Ramos (cell line): ENCODE results near the gene PDCD1LG2.
"Not testable (repeated sequence)": the region's sequence is repeated elsewhere in the genome, so short reads cannot be mapped to it uniquely, and the experiment has no call there.

Experiments used
- in situ Hi-C: fragments of 300-500 bp; cut with MboI; formaldehyde crosslinking; loops from one replicate; pipeline ENCODE4 v1.14.3; 2022; ENCODE audit warnings: low sequenced_read_pairs; ENCODE audit not compliant: unreplicated experiment

Gene PDCD1LG2

GRCh38 chr9:5510360-5510931 is at the start of gene PDCD1LG2:
Gene PDCD1LG2 (plus strand): TSS chr9:5510531. CDS start chr9:5522547, 12,016 bp downstream.
- in situ Hi-C loops = no loop called here

DNA sequence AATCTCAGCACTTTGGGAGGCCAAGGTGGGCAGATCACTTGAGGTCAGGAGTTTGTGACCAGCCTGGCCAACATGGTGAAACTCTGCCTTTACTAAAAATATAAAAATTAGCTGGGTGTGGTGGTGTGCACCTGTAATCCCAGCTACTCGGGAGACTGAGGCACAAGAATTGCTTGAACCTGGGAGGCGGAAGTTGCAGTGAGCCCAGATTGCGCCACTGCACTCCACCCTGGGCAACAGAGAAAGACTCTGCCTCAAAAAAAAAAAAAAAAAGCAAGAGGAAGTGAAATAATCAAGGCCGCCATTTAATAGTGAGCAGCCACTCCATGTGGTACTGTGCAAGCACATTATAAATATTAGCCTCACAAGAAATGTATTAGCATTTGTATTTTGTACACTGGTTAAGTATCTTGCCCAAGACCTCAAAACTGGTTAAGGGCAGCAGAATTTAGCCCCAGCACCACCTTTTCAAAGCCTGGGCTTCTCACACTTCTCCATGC is 45.5 kb upstream of the PDCD1LG2 start:
- in situ Hi-C loops = not testable (repeated sequence)

DNA sequence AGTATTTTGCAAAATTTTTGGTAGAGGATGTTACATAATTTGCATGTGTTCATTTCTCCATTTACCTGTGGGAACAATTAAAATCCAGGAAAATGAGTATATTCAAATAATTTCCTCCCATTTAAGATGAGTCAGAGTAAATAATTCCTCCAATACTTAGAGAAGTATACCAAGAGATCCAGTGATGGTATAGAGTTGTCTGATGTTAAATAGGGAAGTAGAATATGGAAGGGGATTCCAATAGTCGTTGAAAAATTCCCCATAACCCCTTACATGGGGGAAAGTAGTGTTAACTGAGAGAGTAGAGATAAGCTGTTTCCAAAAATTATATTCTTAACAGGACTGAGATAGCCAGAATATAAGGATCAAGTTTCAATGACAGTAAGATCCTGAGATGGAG is 44.3 kb upstream of the PDCD1LG2 start:
- in situ Hi-C loops = no loop called here

- in situ Hi-C loops = no loop called here
Measured at GRCh38 chr9:5466766-5467165, 43.6 kb upstream of the PDCD1LG2 start.

GRCh38 chr9:5468850-5469249 is 41.5 kb upstream of the PDCD1LG2 start:
- in situ Hi-C loops = no loop called here

DNA sequence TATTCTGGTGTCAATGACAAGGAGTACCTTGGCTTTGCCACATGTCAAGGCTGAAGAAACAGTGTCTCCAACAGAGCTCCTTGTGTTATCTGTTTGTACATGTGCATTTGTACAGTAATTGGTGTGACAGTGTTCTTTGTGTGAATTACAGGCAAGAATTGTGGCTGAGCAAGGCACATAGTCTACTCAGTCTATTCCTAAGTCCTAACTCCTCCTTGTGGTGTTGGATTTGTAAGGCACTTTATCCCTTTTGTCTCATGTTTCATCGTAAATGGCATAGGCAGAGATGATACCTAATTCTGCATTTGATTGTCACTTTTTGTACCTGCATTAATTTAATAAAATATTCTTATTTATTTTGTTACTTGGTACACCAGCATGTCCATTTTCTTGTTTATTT is 40.2 kb upstream of the PDCD1LG2 start:
- in situ Hi-C loops = no loop called here

DNA sequence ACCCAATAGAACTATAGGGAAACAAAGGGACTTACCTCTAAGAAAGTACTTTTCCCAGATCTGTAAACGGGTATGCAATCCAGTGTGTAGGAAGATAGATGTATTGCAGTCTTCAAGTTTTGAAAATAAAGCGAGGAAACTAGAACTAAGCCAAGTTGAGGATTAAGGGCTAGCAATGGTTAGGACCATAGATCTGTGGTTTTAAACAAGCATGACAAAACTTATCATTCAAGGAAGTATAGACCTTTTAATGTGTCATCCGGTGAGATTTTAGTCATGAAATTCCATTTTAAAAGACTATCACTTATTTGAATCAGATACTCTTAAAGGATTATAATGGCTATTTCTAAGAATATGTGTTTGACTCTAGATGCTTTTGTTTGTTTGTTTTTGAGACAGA is 39.5 kb upstream of the PDCD1LG2 start:
- in situ Hi-C loops = no loop called here

GRCh38 chr9:5475611-5476010 is 34.7 kb upstream of the PDCD1LG2 start:
- in situ Hi-C loops = not testable (repeated sequence)

DNA sequence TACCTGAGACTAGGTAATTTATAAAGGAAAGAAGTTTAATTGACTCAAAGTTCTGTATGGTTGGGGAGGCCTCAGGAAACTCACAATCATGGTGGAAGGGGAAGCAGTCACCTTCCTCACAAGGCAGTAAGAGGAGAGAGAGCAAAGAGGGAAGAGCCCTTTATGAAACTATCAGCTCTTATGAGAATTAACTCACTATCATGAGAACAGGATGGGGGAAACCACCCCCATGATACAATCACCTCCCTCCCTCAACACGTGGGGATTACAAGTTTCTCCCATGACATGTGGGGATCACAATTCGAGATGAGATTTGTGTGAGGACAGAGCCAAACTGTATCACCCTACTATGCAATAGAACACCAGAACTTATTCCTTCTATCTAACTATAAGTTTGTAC is 32.1 kb upstream of the PDCD1LG2 start:
- in situ Hi-C loops = no loop called here

DNA sequence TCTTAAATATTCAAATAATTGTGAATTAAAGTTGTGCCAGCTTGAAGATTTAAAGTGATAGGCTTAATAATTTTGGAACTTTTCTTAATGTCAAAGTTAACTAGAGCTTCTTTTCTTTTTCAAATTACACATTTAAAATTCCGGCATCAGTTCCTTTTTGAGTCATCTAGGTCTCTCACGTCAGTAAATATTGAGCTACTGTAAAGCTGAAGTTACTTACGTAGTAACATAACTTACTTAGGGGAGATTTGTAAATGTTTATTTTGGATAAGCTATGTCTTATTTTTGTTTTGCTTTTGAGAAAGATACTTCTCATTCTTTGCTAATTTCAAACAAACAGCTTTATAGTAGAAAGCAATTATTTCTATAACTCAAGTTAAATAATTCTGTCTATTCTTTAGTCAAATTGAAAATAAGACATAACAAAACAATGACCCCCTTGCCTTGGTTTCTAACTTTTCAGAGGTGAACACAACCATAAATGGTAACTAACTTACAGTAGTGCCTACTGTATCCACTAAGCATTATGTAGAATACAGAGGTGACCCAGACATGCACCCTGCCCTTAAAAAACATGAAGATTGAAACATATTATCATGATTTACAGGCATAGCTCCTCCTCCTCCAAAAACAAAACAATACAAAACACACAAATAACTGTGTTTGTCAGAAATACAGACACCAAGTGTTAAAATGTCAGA is 30.2 kb upstream of the PDCD1LG2 start:
- in situ Hi-C loops = no loop called here

DNA sequence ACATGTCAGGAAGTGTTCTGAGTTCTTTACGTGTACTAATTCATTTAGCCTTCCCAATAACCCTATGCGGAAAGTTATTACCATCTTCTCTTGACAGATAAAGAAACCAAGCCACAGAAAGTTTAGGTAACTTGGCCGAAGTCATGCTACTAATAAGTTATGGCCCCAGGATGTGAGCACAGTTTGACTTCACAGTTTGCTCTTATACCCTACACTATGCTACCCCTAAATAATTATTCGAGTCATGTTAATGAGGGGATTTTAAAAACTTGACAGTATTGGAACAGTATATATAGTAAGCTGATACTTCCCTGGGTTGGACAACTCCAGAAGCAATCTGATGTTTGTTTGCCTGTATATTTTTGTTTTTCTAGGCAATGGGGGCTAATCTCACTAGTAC is 29.4 kb upstream of the PDCD1LG2 start:
- in situ Hi-C loops = no loop called here

- in situ Hi-C loops = no loop called here
Measured at GRCh38 chr9:5481322-5482040, 28.9 kb upstream of the PDCD1LG2 start.

- in situ Hi-C loops = no loop called here
Measured at GRCh38 chr9:5482194-5482593, 28.1 kb upstream of the PDCD1LG2 start.

- in situ Hi-C loops = no loop called here
Measured at GRCh38 chr9:5483306-5483705, 27.0 kb upstream of the PDCD1LG2 start.

- in situ Hi-C loops = no loop called here
Measured at GRCh38 chr9:5485378-5486085, 24.8 kb upstream of the PDCD1LG2 start.

DNA sequence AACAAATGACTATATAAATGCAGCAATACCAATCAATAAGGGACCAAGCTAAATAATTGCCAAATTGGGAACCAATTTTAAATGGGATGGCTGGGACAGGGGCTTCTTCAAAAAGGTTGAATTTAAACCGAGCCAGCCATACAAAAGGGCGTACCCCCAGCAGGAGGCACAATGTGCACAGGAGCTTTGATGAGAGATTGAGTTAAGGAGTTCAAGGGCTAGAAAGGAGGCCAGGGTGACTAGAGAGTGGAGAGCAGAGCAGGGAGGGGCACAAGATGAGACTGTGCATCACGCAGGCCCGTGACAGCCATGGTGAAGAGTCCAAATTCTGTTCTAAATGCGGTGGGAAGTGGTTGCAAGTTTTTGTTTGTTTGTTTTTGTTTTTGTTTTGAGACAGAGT is 23.3 kb upstream of the PDCD1LG2 start:
- in situ Hi-C loops = no loop called here

GRCh38 chr9:5488221-5489008 is 21.9 kb upstream of the PDCD1LG2 start:
- in situ Hi-C loops = no loop called here

DNA sequence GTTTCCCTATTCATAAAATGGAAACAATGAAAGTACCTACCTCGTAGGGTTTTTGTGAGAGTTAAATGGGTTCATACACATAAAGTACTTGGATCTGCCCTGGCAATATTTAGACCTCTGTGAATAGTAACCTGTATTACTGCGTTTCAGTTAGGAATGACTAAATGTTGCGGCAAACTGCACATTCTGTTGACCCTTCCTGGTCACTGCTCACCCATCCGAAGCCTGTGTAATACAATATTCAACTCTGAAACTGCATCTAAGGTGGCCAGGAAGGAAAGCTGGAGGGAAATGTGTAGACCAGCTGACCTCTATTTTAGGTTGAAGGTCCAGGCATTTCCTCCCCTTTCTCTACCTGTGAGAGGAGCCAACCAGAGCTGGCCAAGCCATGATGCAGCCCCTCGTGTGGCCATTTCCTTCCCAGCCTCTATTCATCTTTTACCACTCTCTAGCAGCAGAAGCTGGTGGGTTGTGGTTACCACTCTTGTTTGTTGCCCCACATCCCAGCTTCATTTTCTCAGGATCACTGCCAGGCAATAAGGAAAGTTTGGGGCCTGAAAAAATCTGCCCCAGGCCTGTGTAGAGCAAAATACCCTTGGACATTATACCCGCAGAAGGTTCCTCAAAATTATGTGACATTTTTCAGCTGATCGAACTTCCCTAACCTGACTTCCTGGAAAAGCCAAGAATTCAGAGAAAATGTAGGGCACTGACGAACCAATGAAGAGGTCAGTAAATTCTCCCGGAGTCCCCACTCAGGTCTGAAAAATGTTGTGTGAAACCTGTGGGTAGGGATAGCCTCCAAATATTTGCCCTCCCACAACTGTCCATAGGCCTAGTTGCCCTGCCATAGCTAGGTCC is 20.5 kb upstream of the PDCD1LG2 start:
- in situ Hi-C loops = no loop called here
